NCI-H510A treated with DMSO at 0.1 percent for 48 hours (cell line): ENCODE results near the gene PRKG1.

Experiments
- DNase-seq: peaks from one replicate; lab custom pipeline; 2025; lab: John Stamatoyannopoulos, UW

Gene PRKG1

DNA sequence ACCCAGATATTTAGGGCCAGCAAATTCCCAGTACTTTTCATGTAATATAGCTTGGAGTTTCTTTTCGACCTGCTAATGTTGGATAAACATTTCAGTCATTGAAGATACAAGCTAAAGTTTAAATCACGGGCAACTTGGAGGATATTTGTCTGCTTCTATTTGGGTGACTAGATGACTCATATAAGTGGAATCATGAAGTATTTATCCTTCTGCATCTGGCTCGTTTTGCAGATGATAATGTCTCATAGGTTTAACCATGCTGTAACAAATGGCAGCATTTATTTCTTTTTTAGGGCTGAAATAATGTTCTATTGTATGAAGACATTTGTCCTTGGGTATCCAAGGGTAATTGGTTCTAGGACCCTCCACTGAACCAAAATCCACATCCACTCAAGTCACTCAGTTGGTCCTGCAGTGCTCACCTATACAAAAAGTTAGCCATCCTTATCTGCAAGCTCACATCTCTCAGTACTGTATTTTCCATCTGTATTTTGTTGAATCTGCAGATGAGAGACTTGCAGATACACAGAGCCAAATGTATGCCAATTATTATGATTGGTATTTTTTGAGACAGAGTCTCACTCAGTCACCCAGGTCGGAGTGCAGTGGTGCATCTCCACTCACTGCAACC is 812.3 kb downstream of the PRKG1 start:
- DNase-seq: no peak

DNA sequence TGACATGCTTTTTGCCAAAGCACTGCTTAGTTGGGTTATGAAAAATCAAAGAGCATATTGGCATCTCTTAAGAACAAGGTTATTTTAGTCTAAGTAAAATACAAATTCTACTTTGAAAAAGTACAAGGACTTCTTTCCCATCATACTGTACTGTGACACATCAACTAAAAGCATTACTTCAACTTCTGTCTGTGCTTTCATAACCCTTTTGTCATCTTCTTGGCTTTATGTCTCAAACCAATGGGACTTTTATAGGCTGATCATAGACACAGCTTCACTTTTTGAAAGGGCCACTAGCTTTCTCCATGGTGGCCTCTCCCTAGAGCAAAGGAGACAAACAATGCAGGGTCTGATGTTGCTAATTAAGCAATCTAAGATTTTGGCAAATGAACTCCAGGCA is 814.0 kb downstream of the PRKG1 start:
- DNase-seq: no peak

DNA sequence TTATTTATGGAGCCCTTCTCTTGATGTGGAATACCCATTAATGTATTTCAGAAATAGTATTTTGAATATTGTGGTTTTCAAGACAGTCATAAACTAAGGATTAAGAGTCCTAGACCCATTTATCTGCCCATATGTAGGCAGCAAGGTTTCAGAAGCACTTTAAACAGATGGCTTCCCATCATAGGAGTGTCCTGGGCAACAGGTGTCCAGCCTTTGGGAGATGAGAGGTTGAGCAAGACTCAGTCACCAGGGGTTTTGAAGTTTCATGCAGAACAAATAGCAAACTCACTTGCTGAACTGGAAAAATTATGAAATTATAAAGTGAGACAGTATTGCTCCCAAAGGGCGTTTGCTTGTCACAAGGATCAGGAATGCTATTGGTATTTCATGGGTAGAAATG is 818.0 kb downstream of the PRKG1 start:
- DNase-seq: no peak

DNA sequence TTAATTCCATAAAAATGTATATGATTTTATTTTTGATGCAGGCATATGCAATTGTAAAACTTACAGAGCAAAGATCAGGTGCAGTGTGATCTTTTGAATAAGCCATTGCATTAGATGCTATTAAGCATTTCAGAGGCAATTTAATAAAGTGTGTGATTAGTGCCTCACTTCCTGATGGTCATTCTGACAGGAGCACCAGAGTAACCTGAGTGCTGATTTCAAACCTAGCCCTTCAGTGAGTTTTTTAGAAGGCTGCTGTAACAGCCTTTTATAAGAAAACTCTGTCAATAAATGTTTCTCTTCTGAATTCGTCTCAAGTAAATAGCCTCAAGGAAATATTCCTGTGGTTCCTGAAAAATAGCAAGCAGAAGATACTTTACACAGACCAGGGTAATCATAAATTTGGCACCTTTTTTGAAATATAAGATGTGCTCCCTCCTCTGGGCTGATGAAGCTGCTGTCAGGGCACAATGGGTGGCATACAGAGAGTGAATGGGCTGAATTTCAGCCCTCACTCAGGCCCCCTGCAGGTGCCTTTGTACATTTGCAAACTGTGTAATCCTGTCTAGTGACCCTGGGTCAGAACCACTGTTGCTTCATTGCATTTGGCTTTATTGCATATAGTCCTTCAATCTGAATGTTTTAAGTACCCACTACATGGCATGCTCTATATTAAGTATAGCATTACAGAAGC is 818.8 kb downstream of the PRKG1 start:
- no peak for DNase-seq

DNA sequence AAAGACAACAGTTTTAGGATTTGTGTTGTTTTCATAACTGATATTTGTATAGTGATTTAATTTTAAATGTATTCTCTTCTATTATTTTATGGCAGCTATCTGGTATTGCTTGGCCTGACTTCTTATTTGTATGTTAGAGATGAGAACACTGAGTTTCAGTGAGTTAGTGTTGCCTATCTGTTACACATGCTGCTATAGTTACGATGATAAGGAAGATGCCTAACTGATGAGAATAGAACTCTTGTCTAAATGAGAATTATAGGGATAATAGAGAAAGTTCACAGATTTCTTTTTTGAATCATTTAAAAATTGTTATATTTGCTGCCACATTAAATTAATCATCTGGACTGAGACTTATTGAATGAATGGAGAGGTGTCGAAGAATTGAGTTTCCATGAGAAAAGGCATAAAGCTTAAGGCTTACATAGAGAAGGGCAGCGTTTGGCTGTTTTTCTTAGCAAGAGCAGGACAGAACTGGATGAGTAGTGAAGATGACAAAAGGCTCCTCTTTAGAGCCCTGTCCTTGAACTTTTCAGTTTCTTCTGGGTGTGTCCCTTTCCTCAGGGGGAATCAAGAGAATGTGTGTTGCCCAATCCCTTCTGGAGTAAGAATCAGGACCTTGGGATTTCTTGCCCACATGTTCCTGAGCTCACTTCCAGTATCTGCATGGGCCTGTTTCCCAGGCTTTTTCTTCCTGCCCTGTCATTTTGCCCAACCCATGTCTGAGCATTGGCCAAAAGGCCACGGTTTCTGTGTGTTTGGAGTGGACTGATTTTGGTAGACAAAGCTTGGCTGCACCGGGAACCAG is 820.7 kb downstream of the PRKG1 start:
- no peak for DNase-seq

DNA sequence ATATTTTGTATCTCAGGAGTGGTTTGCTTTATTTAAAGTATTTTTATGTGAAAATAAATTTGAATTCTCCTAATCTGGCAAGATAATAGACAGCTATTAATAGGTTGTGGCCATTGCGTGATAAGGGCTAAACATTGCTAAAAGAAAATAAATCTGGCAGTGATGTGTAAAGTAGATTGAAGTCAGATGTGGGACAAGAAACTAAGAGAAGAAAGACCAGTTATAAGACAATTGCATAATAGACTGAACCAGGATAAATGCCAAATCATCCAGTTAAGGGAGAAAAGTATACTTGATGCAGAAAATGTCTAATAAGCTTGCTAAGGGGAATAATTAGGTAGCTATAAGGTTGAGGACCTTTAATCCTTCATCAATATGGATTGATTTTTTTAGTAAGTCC is 822.6 kb downstream of the PRKG1 start:
- no peak for DNase-seq

DNA sequence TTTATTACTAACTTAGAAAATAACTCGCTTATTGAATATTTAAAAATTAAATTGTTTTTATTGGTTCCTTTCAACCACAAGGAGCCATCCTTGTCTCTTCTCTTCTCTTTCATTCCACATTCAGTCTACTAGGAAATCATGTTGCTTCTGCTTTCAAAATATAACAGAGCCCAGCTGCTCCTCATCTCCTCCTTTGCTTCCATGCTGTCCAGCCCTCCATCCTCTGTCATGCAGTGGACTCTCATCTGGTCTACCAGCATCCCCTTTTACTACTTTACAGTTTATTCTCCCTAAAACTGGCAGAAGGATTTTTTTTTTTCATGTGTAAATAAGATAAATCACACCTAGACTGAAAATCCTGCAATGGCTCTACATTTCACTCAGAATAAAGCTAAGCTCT is 823.3 kb downstream of the PRKG1 start:
- no peak for DNase-seq

DNA sequence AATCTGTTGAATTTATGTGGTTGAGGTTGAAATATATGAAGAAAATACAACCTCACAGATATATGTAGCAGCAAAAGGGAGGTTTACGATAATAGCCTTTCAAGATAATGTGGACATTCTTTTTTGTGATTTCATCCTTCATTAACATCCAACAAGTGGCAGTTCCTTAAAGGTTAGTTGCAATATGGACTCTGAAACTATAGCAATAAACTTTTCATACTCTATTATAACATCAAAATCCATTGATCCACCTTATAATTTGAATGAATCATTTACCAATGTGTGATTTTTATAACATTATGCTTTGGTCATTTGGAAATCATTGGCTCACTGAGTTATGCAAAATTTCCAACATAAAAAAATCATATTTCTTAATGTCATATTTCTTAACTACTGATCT is 825.9 kb downstream of the PRKG1 start:
- no peak for DNase-seq

DNA sequence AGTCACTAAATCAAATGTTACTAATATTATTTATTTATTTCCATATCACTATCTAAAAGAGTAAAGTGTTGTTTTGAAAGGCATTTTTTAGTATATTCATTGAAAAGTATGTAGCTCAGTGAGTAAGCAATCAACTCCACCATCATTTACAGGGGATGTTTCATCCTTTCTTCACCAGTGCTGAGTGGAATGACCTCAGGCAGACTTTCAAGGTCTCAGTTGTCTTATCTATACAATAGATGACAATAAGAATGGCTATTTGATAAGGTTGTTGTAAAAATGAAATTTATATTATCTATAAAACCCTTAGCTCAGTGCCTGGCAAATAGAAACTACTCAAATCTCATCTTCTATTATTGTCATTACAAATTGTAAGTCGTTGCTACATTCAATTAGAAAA is 829.4 kb downstream of the PRKG1 start:
- no peak for DNase-seq

DNA sequence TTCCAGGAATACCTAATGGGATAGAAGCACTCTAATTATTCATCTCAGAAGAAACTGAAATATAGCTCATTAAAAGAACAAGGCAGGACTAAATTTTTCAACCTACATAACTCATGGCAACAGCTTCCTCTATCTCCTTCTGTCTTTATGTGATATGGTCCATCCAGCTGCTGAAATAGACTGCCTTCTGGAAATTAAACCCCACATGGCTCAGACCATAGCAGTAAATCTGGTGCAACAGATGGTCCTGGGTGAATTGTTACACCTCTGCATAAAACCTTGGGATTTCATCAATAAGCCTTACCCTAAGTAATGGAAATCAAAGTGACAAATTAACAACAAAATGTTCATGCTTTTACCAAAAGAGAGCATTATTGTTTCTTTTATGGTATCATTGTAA is 830.7 kb downstream of the PRKG1 start:
- DNase-seq: no peak

DNA sequence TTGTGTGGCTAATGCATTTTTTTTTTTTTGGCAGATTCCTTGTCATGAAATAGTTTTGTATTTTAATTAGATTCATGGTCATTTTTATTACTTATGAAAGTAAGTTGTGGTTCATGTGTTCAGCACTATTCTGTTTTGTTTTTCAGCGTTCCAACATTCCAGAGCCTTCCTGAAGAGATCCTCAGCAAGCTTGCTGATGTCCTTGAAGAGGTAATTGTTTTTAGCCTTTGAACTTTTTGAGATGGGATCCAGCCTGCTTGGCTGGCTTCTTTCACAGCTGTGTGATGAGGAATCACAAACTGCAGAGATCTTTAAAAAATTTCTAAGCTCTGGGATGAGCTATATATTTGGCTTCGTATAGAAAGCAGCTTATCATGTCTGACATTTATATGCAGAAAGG is 833.1 kb downstream of the PRKG1 start:
- DNase-seq: no peak

DNA sequence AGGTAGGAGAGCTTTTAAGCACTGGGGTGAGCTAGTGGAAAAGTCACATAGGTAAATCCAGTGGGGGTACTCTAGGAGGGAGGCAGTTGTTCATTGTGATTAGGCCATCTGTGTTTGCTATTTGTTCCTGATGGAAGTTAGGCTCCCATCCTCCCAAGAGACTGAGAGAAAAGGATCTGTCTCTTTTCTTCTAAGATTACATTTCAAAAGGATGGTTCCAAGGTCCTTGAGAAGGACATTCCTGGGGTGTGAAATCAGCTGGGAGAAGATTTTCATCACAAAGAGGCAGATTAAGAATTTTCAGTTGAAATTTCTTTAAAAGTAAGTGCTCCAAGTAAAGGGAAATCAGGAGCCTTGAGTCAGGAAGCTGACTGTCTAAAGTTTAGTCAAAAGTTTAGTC is 835.9 kb downstream of the PRKG1 start:
- DNase-seq: no peak

DNA sequence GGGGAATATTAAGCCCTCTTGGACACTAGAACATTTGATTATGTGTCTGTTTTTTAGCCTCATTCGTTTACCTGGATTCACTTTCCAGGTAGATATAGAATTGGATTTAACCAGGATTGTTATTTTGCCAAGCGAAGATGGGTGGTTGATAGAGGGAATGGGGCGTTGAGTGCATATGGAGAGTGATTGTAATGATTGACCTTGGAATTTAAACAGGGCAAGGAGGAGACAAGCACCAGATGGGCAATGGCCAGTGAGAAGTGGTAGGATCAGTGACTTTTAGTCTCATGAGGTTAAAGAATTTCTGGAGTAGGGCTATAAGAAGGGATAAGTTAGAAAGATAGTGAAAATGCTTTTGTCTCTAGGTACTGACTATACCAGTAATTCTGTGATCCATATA is 836.3 kb downstream of the PRKG1 start:
- no peak for DNase-seq

DNA sequence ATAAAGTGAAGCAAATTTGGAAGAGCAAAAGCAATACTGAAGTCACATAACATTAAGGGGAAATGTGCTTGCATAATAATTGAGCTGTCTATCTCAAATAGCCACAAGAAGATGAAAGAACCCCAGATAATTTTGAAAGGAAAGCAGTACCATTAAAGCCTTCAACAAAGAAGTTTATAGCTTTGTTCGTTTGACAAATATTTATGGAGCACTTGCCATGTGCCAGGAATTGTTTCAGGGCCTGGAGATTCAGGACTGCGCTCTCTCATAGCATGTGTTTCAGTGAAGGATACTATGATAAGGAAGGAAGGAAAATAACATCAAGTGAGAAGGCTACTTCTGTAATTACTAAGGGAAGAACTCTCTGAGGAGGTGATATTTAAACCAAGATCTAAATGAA is 837.4 kb downstream of the PRKG1 start:
- no peak for DNase-seq

DNA sequence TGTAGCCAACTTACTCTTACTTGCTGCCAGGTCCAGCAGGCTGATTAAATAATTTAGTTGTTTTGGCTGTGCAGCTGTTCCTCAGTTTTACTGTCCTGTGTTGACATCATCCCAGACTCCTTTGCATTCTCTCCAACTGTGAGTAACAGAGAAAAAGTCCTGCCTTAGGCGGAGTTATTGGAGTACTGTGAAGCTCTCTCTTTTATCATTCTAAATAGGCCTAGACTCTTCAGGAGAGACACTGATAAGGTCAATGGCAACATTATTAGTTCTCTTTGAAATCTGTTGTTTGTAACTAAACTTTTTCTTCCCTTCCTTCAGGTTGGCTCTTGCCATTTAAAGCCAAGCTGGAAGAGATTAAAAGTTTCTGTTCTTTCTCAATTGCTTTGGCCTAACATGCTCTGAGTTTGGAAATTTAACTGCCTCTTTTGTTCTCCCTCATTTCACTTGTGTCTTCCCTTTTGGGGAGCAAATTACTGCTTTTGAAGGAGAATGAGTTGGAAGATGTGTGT is 840.8 kb downstream of the PRKG1 start:
- DNase-seq: no peak

DNA sequence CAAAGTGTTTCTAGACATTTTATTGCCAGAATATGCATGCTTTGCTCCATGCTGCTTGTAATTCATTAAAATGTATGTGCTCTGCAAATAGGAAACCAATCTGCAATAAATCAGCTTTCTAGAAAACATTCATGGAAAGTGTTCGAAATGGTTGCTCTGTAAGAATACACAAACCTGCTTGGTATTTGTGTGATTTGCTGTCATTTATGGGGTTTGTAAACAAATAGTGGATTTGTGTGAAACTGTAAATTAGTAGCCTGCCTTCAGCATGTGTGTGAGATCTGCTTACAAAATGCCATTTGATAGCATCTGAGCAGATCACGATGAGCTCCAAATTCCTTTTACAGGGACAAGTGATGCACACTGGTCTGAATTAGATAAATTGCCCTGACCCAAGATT is 844.2 kb downstream of the PRKG1 start:
- no peak for DNase-seq

DNA sequence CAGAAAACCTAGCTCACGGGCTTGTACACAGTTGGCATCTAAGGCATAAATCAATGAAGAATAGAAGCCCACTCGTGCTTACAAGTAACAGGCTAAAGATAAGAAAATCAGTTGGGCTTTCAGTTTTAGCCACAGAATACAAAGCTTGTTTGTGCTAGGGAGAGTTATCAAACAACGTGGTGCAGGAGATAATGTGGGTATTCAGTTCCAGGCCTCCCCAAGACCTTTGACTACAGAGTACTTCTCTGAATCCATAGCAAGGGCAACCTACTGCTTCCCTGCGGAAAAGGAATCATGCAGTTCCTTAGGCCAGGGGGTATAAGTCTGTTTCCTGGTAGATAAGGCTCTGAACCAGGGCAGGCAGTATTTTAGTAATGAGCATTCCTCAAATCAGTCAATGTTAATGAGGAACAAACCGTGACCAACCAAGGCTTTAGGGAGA is 844.6 kb downstream of the PRKG1 start:
- DNase-seq: no peak

DNA sequence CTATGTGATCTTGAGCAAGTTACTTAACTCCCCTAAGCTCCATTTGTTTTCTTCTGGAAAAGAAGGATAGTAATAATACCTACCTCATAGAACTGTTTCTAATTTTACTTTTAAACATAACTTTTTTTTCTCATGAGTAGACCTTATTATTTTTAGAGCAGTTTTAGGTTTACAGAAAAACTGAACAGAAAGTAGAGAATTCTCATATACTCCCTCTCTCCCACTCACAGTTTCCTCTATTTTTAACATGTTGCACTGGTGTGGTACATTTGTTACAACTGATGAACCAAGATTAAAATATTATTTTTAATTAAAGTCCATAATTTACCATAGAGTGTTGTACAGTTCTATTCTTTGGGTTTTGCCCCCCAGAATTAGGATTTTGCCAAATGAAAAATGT is 846.4 kb downstream of the PRKG1 start:
- DNase-seq: no peak

DNA sequence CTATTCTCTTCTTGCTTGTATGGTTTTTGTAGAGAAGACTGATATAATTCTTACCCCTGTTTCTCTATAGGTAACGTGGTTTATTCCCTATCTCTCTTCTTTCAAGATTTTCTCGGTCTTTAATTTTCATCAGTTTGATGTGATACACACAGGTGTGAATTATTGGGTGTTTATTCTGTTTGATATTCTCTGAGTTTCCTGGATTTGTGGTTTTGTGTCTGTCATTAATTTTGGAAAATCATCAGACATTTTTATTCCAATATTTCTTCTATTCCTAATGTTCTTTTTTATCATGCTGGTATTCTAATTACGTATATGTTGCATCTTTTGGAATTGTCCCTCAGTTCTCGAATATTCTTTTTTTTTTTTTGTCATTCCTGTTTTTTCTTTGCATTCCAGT is 850.1 kb downstream of the PRKG1 start:
- no peak for DNase-seq

DNA sequence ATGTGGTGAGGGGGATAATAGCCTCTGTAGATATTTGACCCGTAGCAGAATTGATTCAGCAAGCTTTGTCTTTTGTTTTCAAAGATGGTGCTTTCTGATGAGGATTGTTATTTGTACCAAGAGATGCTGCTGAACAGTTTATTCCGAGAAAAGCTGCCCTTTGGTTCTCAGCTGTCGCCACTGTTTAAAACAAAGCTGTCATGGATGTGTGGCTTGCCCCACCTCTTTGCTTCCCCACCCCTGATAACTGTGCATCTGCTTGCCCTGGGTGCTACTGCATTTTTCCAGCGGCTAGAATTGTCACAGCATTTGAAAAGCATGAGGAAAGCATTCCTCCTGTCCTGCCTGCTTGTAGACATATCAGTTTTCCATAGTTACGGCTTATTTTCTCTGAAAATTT is 852.0 kb downstream of the PRKG1 start:
- no peak for DNase-seq

DNA sequence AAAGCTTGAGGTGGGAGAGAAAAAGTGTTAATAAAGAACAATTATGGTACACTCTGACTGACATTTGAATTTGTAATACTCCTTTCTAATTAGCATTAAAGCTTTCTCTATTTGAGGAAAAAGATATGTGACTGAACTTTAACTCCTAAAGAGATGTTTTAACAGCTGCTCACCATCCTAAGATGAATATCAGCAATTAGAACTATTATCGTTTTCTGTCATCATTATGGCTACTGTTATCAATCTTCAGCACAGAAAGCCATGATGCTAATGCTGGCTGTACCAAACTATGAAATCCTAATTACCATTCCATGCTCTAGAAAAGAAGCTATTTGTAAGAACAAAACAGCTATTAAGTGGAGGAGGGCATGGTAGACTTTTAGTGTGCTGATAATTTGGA is 853.9 kb downstream of the PRKG1 start:
- DNase-seq: no peak

DNA sequence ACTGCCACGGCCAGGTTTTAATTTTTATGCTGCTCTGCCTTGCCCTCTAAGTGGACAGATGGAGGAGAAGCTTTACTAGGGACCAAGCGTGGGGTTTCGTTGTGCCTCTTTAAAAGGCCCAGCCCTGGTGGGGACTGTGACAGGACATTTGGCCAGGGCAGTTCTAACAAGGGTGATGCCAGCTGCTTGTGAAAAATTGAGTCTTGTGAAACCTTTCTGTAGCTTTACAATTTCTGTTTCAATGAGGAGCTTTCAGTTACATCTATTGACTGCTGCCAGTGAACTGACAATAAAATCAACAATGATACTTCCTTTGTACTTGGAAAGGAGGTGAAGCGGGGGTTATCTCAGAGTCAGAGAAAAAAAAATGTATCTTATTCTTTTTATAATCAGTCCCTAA is 858.2 kb downstream of the PRKG1 start:
- DNase-seq: no peak

DNA sequence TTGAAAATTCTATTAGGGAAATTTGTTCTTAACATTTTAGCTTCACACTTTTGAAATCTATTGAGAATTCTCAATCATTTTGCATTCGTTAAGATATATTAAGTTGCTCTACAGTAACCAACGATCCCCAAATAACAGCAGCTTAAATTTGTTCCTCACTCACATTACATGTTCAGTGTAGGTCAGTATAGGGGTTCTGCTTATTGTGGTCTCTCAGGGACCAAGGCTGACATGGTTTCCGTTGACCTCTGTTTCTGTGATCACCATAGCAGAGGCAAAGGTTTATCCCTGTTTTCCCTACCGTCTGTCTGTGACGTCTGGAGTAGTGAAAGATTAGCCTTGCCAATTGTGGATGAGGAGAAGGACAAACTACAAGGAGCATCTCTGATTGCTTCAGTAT is 860.1 kb downstream of the PRKG1 start:
- no peak for DNase-seq
